Epithelial cell of esophagus (primary cell): ENCODE measurements around the gene PRPF18.
A peak's percentile ranks its signal among the peaks of the same experiment; 100 is the strongest.
"Not testable (repeated sequence)": the region's sequence is repeated elsewhere in the genome, so short reads cannot be mapped to it uniquely, and the experiment has no call there.

Experiments
- DNase-seq: peaks from one replicate; pipeline ENCODE4 v3.0.0; 2010; ENCODE audit warnings: low read depth
- H3K4me3 ChIP-seq: 2 replicates; pipeline ENCODE4 v1.5.1; 2011; ENCODE audit warnings: mild to moderate bottlenecking, low read length, control low read depth
- CTCF ChIP-seq: IDR thresholded peaks from 2 replicates; pipeline ENCODE4 v1.5.1; 2011; ENCODE audit warnings: low read depth, mild to moderate bottlenecking, low read length, control low read depth, inconsistent platforms; ENCODE audit not compliant: insufficient read depth; ENCODE audit errors: missing control alignments

PRPF18 gene, protein sequence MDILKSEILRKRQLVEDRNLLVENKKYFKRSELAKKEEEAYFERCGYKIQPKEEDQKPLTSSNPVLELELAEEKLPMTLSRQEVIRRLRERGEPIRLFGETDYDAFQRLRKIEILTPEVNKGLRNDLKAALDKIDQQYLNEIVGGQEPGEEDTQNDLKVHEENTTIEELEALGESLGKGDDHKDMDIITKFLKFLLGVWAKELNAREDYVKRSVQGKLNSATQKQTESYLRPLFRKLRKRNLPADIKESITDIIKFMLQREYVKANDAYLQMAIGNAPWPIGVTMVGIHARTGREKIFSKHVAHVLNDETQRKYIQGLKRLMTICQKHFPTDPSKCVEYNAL

DNA sequence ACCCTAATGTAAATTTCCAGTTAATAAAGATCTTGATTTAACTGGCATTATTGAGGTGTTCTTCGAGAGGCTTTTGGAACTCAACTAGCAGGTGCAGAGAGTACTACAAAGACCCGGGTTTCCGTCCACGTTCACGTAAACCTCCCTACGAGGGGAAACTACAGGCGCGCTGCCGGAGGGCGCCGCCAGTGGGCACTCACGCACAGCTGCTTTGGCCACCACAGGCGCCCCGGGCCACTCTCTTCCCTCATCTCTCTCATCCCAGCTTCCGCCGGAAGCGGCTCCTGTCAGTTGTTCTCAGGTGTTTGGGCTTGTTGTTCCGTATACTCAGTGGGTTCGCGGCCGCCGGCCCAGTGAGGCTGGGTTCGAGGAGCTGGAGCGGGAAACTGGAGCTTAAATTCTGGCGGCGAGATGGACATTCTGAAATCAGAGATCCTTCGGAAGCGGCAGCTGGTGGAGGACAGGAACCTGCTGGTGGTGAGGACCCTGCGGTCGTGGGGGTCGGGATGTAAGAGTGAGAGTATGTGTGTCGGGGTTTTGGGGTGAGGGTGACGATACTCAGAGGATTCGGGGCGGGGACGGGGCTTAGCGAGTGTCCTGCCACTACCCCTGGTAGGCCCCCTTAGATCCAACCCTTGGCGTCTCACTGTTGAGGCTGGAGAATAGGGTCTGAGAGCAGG, at the start of gene PRPF18:
Gene PRPF18, plus strand, starts transcription at position 290 of the 680 bp plus-strand sequence. Its CDS starts 122 bp downstream, at position 412.
- peak within 1 kb of the TSS; percentile 92 for H3K4me3 ChIP-seq
- DNase-seq: peak; percentile 96
- peak; percentile 95 for TF ChIP-seq CTCF

GRCh38 chr10:13537985-13538384, 48.8 kb upstream of the PRPF18 start:
- H3K4me3 ChIP-seq, DNase-seq: not testable (repeated sequence)

- H3K4me3 ChIP-seq: no peak overlapping the region
- no peak for DNase-seq
- no peak for TF ChIP-seq CTCF
Measured at GRCh38 chr10:13542533-13542932, 44.2 kb upstream of the PRPF18 start.

DNA sequence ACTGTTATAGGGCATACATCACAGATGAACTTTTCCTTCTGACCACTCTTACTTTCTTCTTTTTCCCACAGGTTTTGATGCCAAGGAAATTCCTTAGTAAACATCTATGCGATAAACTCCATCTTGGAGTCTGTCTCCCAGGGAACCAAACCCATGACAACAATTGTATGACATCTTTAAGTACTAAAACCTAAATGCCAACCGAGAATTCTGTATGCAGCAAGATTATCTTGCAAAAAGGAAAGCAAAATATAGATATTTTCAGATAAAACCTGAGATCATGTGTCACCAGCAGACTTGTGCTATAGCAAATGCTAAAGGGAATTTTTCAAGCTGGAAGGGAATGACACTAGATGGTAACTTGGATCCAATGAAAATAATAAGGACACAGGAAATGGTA, 36.0 kb upstream of the PRPF18 start:
- H3K4me3 ChIP-seq: no peak overlapping the region
- no peak for DNase-seq
- TF ChIP-seq CTCF: no peak

- H3K4me3 ChIP-seq: no peak overlapping the region
- DNase-seq: no peak
- TF ChIP-seq CTCF: no peak
Measured at GRCh38 chr10:13555884-13556510, 30.8 kb upstream of the PRPF18 start.

DNA sequence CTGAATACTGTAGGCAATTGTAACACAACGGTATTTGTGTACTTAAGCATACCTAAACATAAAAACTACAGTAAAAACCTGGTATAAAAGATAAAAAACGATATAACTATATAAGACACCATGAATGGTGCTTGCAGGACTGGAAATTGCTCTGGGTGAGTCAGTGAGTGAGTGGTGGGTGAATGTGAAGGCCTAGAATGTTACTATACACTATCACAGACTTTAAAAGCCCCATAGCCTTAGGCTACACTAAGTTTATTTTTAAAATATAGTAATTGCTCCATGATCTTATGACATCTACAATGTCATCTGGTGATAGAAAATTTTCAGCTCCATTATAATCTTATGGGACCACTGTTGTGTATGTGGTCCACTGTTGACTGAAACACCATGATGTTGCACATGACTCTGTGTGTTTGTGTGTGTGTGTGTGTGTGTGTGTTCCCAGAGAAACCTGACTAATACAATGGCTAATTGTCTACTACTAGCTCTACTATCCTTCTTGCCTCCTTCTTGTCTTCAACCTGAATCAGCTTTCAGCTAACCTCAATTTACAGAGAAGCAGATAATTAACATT, 27.6 kb upstream of the PRPF18 start:
- no peak for TF ChIP-seq CTCF
- H3K4me3 ChIP-seq: no peak overlapping the region
- no peak for DNase-seq

- TF ChIP-seq CTCF: no peak
- no peak overlapping the region for H3K4me3 ChIP-seq
- no peak for DNase-seq
Measured at GRCh38 chr10:13560597-13560996, 26.2 kb upstream of the PRPF18 start.
